ENCODE measurements around the gene SYDE1. TPM values are rescaled to one million over a fixed set of nuclear protein-coding genes. Genes with fewer than 3 reads are reported as not detected.

Gene SYDE1
- polyA plus RNA-seq, 2 donors, result 2.0 to 3.9 TPM

DNA sequence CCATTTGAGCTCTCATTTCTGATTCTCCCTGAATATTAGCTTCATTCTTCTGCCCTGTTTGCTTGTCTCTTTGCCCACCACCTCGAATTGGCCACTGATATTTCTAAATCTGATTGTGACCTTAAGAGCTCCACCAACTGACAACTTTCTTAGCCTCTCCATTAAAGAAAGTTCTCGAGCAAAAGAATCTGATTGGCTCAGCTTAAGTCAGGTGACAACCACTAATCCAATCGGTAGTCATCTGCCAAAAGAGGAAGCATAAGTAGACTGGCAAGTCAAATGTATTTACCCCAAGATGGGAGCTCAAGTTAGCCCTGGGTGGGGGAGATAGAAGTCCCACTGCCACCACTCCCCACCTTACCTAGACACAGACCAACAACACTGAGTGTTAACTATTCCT lies 52.0 kb downstream of the SYDE1 start:
- Histone ChIP-seq H3K27ac (ENCODE audit: low read depth in 2 of 2, low read length in 1 of 2) (no peak overlapping the region), H3K4me3 (ENCODE audit: low read depth in 1 of 2, low read length in 2 of 2) (no peak overlapping the region), H3K4me1 (ENCODE audit: control insufficient read depth in 2 of 2, insufficient read depth in 2 of 2, low read length in 1 of 2) (no peaks in the 10 kb centered on the region), H3K36me3 (ENCODE audit: control insufficient read depth in 2 of 2, insufficient read depth in 2 of 2, low read length in 1 of 2) (peaks cover 0 to 17% of the 10 kb centered on the region in 2 donors), H3K27me3 (ENCODE audit: control insufficient read depth in 1 of 2, insufficient read depth in 2 of 2, low read length in 2 of 2) (no peaks in the 10 kb centered on the region), H3K9me3 (ENCODE audit: control insufficient read depth in 2 of 2, insufficient read depth in 1 of 2, low read depth in 1 of 2, low read length in 1 of 2) (peaks cover 0 to 2% of the 10 kb centered on the region in 2 donors)
- 65 to 76% methylated on average over 3 of the region's 3 CpGs for WGBS, 2 donors

DNA sequence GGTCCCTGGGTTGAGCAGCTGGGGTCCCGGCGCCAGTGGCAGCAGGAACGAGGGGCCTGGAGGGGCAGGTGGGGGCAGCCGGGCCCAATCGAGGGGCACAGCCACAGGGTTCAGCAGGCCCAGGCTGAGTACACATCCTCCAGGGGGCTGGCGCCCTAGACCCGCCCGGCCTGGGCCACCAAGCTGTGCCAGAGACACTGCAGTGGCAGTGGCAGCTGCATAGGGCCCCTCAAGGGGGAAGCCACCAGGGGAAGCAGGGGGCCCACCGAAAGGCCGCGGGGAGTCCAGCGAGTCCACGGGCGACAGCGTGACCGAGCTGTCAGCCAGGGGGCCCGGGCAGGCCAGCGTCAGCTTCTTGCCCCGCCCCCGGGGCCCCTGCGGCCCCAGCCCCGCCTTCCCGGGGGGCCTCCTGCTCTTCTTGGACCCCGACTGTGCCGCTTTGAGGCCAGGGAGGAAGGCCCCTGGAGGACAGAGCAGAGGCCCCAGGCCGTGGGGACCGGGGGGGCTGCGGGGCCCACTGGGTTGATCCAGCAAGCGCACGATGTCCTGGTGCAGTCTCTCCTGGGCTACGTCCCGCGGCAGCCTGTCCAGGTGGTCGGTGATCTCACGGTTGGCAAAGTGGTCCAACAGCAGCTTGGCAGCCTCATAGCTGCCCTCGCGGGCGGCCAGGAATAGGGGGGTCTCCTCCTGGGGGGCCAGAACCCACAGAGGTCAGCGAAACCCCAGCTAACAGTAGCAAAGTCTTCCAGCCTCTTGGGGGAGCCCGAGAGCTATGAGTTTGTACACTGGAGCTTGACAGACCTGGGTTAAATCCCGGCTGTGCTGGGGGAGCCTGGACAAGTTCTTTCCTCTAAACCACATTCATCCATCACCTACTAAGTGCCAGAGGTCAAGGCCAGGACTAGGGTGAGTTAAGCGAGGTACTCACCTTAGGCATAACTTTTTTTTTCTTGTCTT lies 54.1 kb downstream of the SYDE1 start:
- 90 to 94% methylated on average over 42 of the region's 42 CpGs for WGBS, 2 donors
- H3K27me3 ChIP-seq (ENCODE audit: control insufficient read depth in 1 of 2, insufficient read depth in 2 of 2, low read length in 2 of 2), result no peaks in the 10 kb centered on the region
- H3K36me3 ChIP-seq (ENCODE audit: control insufficient read depth in 2 of 2, insufficient read depth in 2 of 2, low read length in 1 of 2), result peaks cover 0 to 33% of the 10 kb centered on the region in 2 donors
- H3K4me1 ChIP-seq (ENCODE audit: control insufficient read depth in 2 of 2, insufficient read depth in 2 of 2, low read length in 1 of 2), result no peaks in the 10 kb centered on the region
- no peak overlapping the region for H3K4me3 ChIP-seq (ENCODE audit: low read depth in 1 of 2, low read length in 2 of 2)
- peaks cover 0 to 12% of the 10 kb centered on the region in 2 donors for H3K9me3 ChIP-seq (ENCODE audit: control insufficient read depth in 2 of 2, insufficient read depth in 1 of 2, low read depth in 1 of 2, low read length in 1 of 2)
- H3K27ac ChIP-seq (ENCODE audit: low read depth in 2 of 2, low read length in 1 of 2), result no peak overlapping the region

Other genes starting within 250 kb of the SYDE1 start
- gene OR7A17, start 221.3 kb upstream of the SYDE1 start, polyA plus RNA-seq, result not detected
- gene OR7C2, start 165.9 kb upstream of the SYDE1 start, polyA plus RNA-seq, result not detected
- under 1 TPM in 1 of 2 donors, not detected in 1; 0.05 TPM for gene SLC1A6, start 127.5 kb upstream of the SYDE1 start, polyA plus RNA-seq
- gene CASP14, start 57.9 kb upstream of the SYDE1 start, polyA plus RNA-seq, result under 1 TPM; 0.11 to 0.22 TPM
- gene OR1I1, start 25.2 kb upstream of the SYDE1 start, polyA plus RNA-seq, result not detected
- 10 to 100 TPM; 34.7 to 46.2 TPM for gene NOTCH3, start 93.6 kb downstream of the SYDE1 start, polyA plus RNA-seq
- 10 to 100 TPM; 30.4 to 69.8 TPM for gene EPHX3, start 125.0 kb downstream of the SYDE1 start, polyA plus RNA-seq
- gene BRD4, start 225.1 kb downstream of the SYDE1 start, polyA plus RNA-seq, result 10 to 100 TPM; 13.9 to 27.4 TPM

All from esophagus (tissue), 2 donors.